ENCODE results near the gene PDIA5. TPM values are rescaled to one million over a fixed set of nuclear protein-coding genes. Genes with fewer than 3 reads are reported as not detected.

The PDIA5 gene
- total RNA-seq, 1 experiment from 2014 or later = 50.8 TPM

GRCh38 chr3:123153125-123154019, 86.5 kb downstream of the PDIA5 start:
- intact Hi-C loops (cut with micrococcal nuclease) = no loop called here
- H3K4me1 ChIP-seq (ENCODE audit: control insufficient read depth in 1 of 2, insufficient read depth in 2 of 2, low read length in 2 of 2) = no peaks in the 10 kb centered on the region
- no peak overlapping the region for H3K4me2 ChIP-seq (ENCODE audit: low read length)
- TF ChIP-seq TCF7L2 (IDR thresholded peaks at IDR 0.05; ENCODE audit: borderline replicate concordance, extremely low read depth, insufficient read depth, insufficient read length) (no peak), EZH2 (IDR thresholded peaks at IDR 0.05) (no peak), SP1 (IDR thresholded peaks at IDR 0.05; ENCODE audit: low read depth) (no peak), ATF3 (IDR thresholded peaks at IDR 0.05) (no peak), FOSL1 (IDR thresholded peaks at IDR 0.05; ENCODE audit: low read depth) (no peak), ZFX (IDR thresholded peaks at IDR 0.05) (no peak), ZBTB33 (IDR thresholded peaks at IDR 0.05; ENCODE audit: extremely low read depth, insufficient replicate concordance, low read length) (no peak), SRF (IDR thresholded peaks at IDR 0.05; ENCODE audit: low read depth) (no peak), ELF1 (IDR thresholded peaks at IDR 0.05; ENCODE audit: borderline replicate concordance, low read depth) (no peak), ZNF274 (IDR thresholded peaks at IDR 0.05; ENCODE audit: low read depth, low read length) (no peak), CTCF (IDR thresholded peaks at IDR 0.05 in 2 of 3, conservative IDR thresholded peaks at IDR 0.05 in 1 of 3; ENCODE audit: borderline replicate concordance in 1 of 3, insufficient read depth in 1 of 3, low read depth in 2 of 3, low read length in 2 of 3) (no peak), EZH2phosphoT487 (IDR thresholded peaks at IDR 0.05; ENCODE audit: borderline replicate concordance) (no peak), CEBPB (IDR thresholded peaks at IDR 0.05; ENCODE audit: low read depth) (no peak), REST (IDR thresholded peaks at IDR 0.05; ENCODE audit: low read depth) (no peak), CBX3 (IDR thresholded peaks at IDR 0.05; ENCODE audit: low read depth) (no peak), SIN3A (IDR thresholded peaks at IDR 0.05; ENCODE audit: low read depth) (no peak), POLR2AphosphoS5 (IDR thresholded peaks at IDR 0.05; ENCODE audit: low read depth, low read length) (no peak), POLR2A (IDR thresholded peaks at IDR 0.05; ENCODE audit: borderline replicate concordance, extremely low read depth, insufficient read depth, insufficient read length) (no peak), EGR1 (IDR thresholded peaks at IDR 0.05; ENCODE audit: low read depth) (no peak), YY1 (IDR thresholded peaks at IDR 0.05; ENCODE audit: extremely low read depth, insufficient replicate concordance, low read depth, low read length) (no peak)
- H3K79me2 ChIP-seq (ENCODE audit: insufficient read depth, low read length) = no peaks in the 10 kb centered on the region
- no peak for ATAC-seq
- RAD21 ChIA-PET (ENCODE audit: low non-redundant PET in 1 of 2, low total read pairs in 2 of 2, uncharacterized antibody in 2 of 2, unreplicated experiment in 2 of 2) = no interaction called here
- H3K36me3 ChIP-seq (ENCODE audit: control insufficient read depth in 1 of 2, insufficient read depth in 2 of 2, low read length in 2 of 2) = peaks cover 31% of the 10 kb centered on the region in 2 experiments; a peak in 3 of 4 replicates
- BruUV-seq (replicated peaks) = no TSS peak
- H3K9ac ChIP-seq (ENCODE audit: low read length) = no peak overlapping the region
- no peak overlapping the region for H2AFZ ChIP-seq (ENCODE audit: low read depth, low read length, poor library complexity, severe bottlenecking)
- DNase-seq (ENCODE audit: low read depth, low spot score) = no peak
- POLR2A ChIA-PET = no interaction called here
- H3K27me3 ChIP-seq (ENCODE audit: insufficient read depth, low read length) = no peaks in the 10 kb centered on the region
- H3K4me3 ChIP-seq (replicated peaks in 1 of 2; ENCODE audit: low read depth in 1 of 2, low read length in 2 of 2) = no peak overlapping the region
- H3K27ac ChIP-seq (ENCODE audit: low read depth, low read length) = no peak overlapping the region
- H3K9me2 ChIP-seq (ENCODE audit: insufficient read depth) = no peaks in the 10 kb centered on the region
- CTCF ChIA-PET = no interaction called here
- no peaks in the 10 kb centered on the region for H3K9me3 ChIP-seq (ENCODE audit: control insufficient read depth in 1 of 2, insufficient read depth in 1 of 2, low read depth in 1 of 2, low read length in 2 of 2)
- H4K20me1 ChIP-seq (ENCODE audit: insufficient read depth) = no peaks in the 10 kb centered on the region

All from HCT116 (cell line).